Subcutaneous abdominal adipose tissue (tissue), 5 donors: Measurements from ENCODE around the gene PTPRM.
A peak's percentile ranks its signal among the peaks of the same experiment; 100 is the strongest.

Experiments used
- H3K27ac ChIP-seq: one replicate; pipeline ENCODE4 v1.7.0; 2013; ENCODE audit warnings: low read depth, mild to moderate bottlenecking, inconsistent platforms, low read length, moderate library complexity
- H3K27me3 ChIP-seq, 5 donors: one replicate each; pipeline ENCODE4 v1.7.0; 2013; ENCODE audit warnings: low read length in 5 of 5, inconsistent platforms in 1 of 5; ENCODE audit not compliant: control insufficient read depth in 5 of 5, insufficient read depth in 4 of 5
- H3K36me3 ChIP-seq, 5 donors: one replicate each; pipeline ENCODE4 v1.7.0; 2013; ENCODE audit warnings: low read length in 5 of 5; ENCODE audit not compliant: control insufficient read depth in 5 of 5, insufficient read depth in 5 of 5
- H3K4me1 ChIP-seq, 5 donors: one replicate each; pipeline ENCODE4 v1.7.0; 2013; ENCODE audit warnings: low read length in 5 of 5, mild to moderate bottlenecking in 3 of 5, moderate library complexity in 1 of 5; ENCODE audit not compliant: control insufficient read depth in 5 of 5, insufficient read depth in 5 of 5
- H3K4me3 ChIP-seq, 5 donors: one replicate each; pipeline ENCODE4 v1.7.0; 2013; ENCODE audit warnings: low read length in 5 of 5, low read depth in 1 of 5
- H3K9ac ChIP-seq, 5 donors: one replicate each; pipeline ENCODE4 v1.7.0; 2013; ENCODE audit warnings: low read length in 5 of 5, mild to moderate bottlenecking in 4 of 5, moderate library complexity in 3 of 5
- H3K9me3 ChIP-seq, 5 donors: one replicate each; pipeline ENCODE4 v1.7.0; 2013; ENCODE audit warnings: low read length in 5 of 5; ENCODE audit not compliant: control insufficient read depth in 5 of 5
- donor health status: healthy.
- donor health status: healthy.
- donor health status: healthy.
- donor health status: healthy.
- donor health status: healthy.

PTPRM gene

GRCh38 chr18:7565677-7566076 is 1.4 kb upstream of the PTPRM start:
- peaks cover 2 to 52% (median 28%) of the 10 kb centered on the region in 5 donors for H3K4me1 ChIP-seq

DNA sequence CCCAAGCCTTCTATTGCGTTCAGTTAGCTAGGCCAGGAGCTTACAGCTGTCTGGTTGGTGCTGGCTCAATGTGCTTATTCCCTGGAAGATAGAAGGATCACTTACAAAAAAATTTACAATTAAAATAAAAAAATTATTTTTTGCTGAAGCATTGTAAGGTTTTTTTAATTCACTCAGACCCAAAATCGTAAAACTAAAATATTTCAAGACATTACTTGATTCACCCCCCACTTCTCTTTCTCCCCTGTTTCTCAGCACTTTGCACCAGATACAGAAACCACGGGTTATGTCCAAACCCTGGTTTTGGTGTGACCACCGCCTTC is 911 bp upstream of the PTPRM start:
- no peaks in the 10 kb centered on the region for H3K27me3 ChIP-seq
- peak overlapping the region; percentile 94 for H3K27ac ChIP-seq
- peak overlapping the region; percentile 60 to 92 (median 80) for H3K9ac ChIP-seq
- H3K4me3 ChIP-seq, result peak overlapping the region; percentile 65 to 80 (median 74)
- no peaks in the 10 kb centered on the region for H3K9me3 ChIP-seq
- H3K36me3 ChIP-seq, result no peaks in the 10 kb centered on the region
- H3K4me1 ChIP-seq, result peaks cover 2 to 53% (median 31%) of the 10 kb centered on the region in 5 donors

More at GRCh38 chr18:7565677-7566076, 1.4 kb upstream of the PTPRM start:
- Histone ChIP-seq H3K27me3 (no peaks in the 10 kb centered on the region), H3K9ac (peak overlapping the region; percentile 60 to 92 (median 80)), H3K9me3 (no peaks in the 10 kb centered on the region), H3K4me3 (peak overlapping the region in 3 of 5 donors; percentile 65 to 74 (median 66)), H3K27ac (peak overlapping the region; percentile 94), H3K36me3 (no peaks in the 10 kb centered on the region)

- H3K36me3 ChIP-seq, result no peaks in the 10 kb centered on the region
- no peaks in the 10 kb centered on the region for H3K27me3 ChIP-seq
- no peaks in the 10 kb centered on the region for H3K9me3 ChIP-seq
- peak overlapping the region; percentile 15 to 95 (median 87) for H3K4me3 ChIP-seq
- H3K4me1 ChIP-seq, result peaks cover 2 to 48% (median 40%) of the 10 kb centered on the region in 5 donors
- peak overlapping the region; percentile 63 to 94 (median 88) for H3K9ac ChIP-seq
- H3K27ac ChIP-seq, result peak overlapping the region; percentile 97
Measured at GRCh38 chr18:7567474-7568425, 634 bp downstream of the PTPRM start.

- Histone ChIP-seq H3K36me3 (no peaks in the 10 kb centered on the region), H3K27me3 (no peaks in the 10 kb centered on the region), H3K4me1 (peaks cover 2 to 53% (median 43%) of the 10 kb centered on the region in 5 donors), H3K9me3 (no peaks in the 10 kb centered on the region), H3K27ac (peak overlapping the region; percentile 97), H3K4me3 (peak overlapping the region; percentile 61 to 95 (median 87)), H3K9ac (peak overlapping the region; percentile 66 to 94 (median 83))
Measured at GRCh38 chr18:7568426-7568825, 1.3 kb downstream of the PTPRM start.

DNA sequence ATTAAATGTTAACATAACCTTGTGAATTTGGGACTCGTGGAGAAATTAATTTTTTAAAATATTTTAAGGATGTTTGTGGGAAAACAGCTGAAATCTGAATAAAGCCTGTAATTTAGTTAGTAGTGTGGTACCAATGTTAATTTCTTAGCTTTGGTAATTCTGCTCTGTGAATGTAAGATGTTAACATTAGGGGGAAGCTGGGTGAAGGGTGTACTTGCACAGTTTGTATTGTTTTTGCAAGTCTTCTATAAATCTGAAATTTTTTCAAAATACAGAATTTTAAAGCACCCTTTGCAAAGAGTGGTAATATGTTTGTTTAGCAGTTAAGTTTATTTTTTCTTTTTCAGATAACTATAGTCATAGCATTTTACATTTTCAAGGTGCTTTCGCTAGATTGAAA is 4.5 kb downstream of the PTPRM start:
- no peak overlapping the region for H3K9ac ChIP-seq
- H3K9me3 ChIP-seq, result no peaks in the 10 kb centered on the region
- no peaks in the 10 kb centered on the region for H3K36me3 ChIP-seq
- no peak overlapping the region for H3K27ac ChIP-seq
- H3K4me3 ChIP-seq, result no peak overlapping the region
- H3K27me3 ChIP-seq, result no peaks in the 10 kb centered on the region
- peaks cover 3 to 53% (median 49%) of the 10 kb centered on the region in 5 donors for H3K4me1 ChIP-seq

GRCh38 chr18:7572822-7573221 is 5.7 kb downstream of the PTPRM start:
- no peak overlapping the region for H3K27ac ChIP-seq
- H3K9me3 ChIP-seq, result no peaks in the 10 kb centered on the region
- no peaks in the 10 kb centered on the region for H3K27me3 ChIP-seq
- no peak overlapping the region for H3K9ac ChIP-seq
- peaks cover 3 to 53% (median 49%) of the 10 kb centered on the region in 5 donors for H3K4me1 ChIP-seq
- no peak overlapping the region for H3K4me3 ChIP-seq
- H3K36me3 ChIP-seq, result no peaks in the 10 kb centered on the region

DNA sequence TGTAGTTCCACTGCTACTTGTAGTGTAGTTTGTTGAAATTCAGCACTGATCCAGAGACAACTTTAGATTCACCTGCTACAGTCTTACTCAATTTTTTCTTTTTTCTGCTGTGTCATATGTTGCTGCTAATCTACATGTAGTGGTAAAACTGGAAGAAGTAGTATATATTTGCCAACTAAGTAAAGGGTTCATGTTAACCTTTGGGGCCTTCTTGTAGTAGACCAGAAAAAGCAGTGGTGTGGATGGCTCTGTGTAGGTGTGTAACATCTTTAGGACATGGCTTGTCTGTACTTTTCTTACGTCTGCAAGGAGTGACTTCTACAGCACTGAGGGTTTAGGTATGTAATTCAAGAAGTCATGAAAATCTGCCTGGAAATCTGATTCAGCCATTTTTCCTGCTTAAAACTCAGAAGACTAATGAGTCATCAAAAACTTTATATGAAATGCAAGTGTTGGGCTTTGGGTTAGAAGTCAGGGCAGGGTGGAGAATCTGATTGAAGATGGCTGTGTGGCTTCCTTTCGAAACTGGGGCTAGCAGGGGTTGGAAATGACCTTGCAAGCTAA is 8.4 kb downstream of the PTPRM start:
- H3K9me3 ChIP-seq, result no peaks in the 10 kb centered on the region
- H3K27ac ChIP-seq, result peak overlapping the region; percentile 70
- no peak overlapping the region for H3K4me3 ChIP-seq
- H3K9ac ChIP-seq, result peak overlapping the region in 1 of 5 donors; percentile 60
- no peaks in the 10 kb centered on the region for H3K27me3 ChIP-seq
- H3K36me3 ChIP-seq, result no peaks in the 10 kb centered on the region
- peaks cover 2 to 43% (median 32%) of the 10 kb centered on the region in 5 donors for H3K4me1 ChIP-seq

DNA sequence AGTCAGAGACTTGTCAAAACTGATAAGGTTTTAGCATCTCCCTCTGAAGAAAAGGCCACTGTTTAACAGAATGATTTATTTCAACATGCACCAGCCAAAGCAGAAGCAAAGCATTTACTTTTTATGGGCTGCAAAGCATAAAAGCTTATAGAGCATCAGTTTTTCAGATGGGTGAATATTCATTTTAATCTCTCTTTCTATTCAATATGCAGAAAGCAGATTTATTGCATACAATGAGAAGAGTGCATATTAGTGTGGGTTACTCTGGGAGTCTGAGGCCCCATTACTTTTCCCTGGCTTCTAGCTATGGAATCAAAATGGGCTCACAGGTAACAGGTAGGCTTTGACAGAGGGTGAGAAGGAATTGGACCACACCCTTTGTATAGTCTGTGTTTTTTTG is 9.0 kb downstream of the PTPRM start:
- H3K9me3 ChIP-seq, result no peaks in the 10 kb centered on the region
- H3K9ac ChIP-seq, result peak overlapping the region in 1 of 5 donors; percentile 42
- peak overlapping the region; percentile 70 for H3K27ac ChIP-seq
- peaks cover 2 to 42% (median 31%) of the 10 kb centered on the region in 5 donors for H3K4me1 ChIP-seq
- H3K4me3 ChIP-seq, result no peak overlapping the region
- no peaks in the 10 kb centered on the region for H3K27me3 ChIP-seq
- H3K36me3 ChIP-seq, result no peaks in the 10 kb centered on the region

GRCh38 chr18:7576685-7577084 is 9.6 kb downstream of the PTPRM start:
- H3K27me3 ChIP-seq, result no peaks in the 10 kb centered on the region
- no peaks in the 10 kb centered on the region for H3K36me3 ChIP-seq
- no peak overlapping the region for H3K9ac ChIP-seq
- H3K27ac ChIP-seq, result peak overlapping the region; percentile 70
- no peaks in the 10 kb centered on the region for H3K9me3 ChIP-seq
- no peak overlapping the region for H3K4me3 ChIP-seq
- peaks cover 2 to 38% (median 27%) of the 10 kb centered on the region in 5 donors for H3K4me1 ChIP-seq

DNA sequence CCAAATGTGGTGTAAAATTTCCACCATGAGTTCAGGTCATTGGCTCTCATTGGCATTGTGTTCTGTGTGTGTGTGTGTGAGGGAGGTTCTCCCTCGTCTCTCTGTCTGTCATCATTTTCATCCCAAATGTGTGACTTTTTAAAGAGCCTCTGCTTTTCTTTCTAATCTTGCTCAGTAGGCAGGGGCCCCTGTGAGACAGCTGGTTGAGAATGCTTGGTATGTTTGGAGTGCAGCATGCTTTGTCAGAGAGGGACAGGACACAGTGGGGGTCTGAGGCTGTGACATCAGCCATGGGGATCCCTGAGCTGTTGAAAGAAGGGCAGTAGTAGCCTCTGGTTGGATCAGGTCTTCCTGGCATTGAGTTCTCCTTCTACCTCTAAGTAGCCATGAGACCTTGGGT is 10.6 kb downstream of the PTPRM start:
- H3K9ac ChIP-seq, result no peak overlapping the region
- no peak overlapping the region for H3K27ac ChIP-seq
- no peaks in the 10 kb centered on the region for H3K9me3 ChIP-seq
- no peaks in the 10 kb centered on the region for H3K27me3 ChIP-seq
- H3K36me3 ChIP-seq, result peaks cover 0 to 2% (median 0%) of the 10 kb centered on the region in 5 donors
- H3K4me3 ChIP-seq, result no peak overlapping the region
- H3K4me1 ChIP-seq, result peaks cover 2 to 35% (median 27%) of the 10 kb centered on the region in 5 donors
